Left lung (tissue), 10 donors: ENCODE data around the gene TNFAIP8. TPM values are rescaled to one million over a fixed set of nuclear protein-coding genes. Genes with fewer than 3 reads are reported as not detected.

ENCODE experiments used
- ATAC-seq: fragments of 200-7000 bp; cut with Tn5 transposase; one replicate; pipeline ENCODE4 v1.9.1; 2020; ENCODE audit warnings: moderate library complexity
- DNase-seq, 4 donors: peaks; one replicate each; pipeline ENCODE4 v3.0.0-alpha.2; 2013 to 2020
- H3K27ac ChIP-seq, 2 donors: fragments of 200-600 bp; sonication (generic) in 1 of 2; one replicate each; pipeline versions ENCODE4 v1.5.0 to v1.8.0; 2020 to 2021
- H3K27me3 ChIP-seq, 2 donors: fragments of 200-600 bp; sonication (generic) in 1 of 2; one replicate each; pipeline versions ENCODE4 v1.5.0 to v1.8.0; 2020 to 2021
- H3K36me3 ChIP-seq, 2 donors: fragments of 200-600 bp; sonication (generic) in 1 of 2; one replicate each; pipeline versions ENCODE4 v1.5.0 to v1.8.0; 2020 to 2021
- H3K4me1 ChIP-seq, 2 donors: fragments of 200-600 bp; one replicate each; pipeline ENCODE4 v1.8.0; 2021
- H3K4me3 ChIP-seq, 2 donors: fragments of 200-600 bp; sonication (generic) in 1 of 2; one replicate each; pipeline versions ENCODE4 v1.5.0 to v1.8.0; 2020 to 2021; ENCODE audit warnings: mild to moderate bottlenecking in 1 of 2
- H3K9me3 ChIP-seq, 2 donors: fragments of 200-600 bp; sonication (generic) in 1 of 2; one replicate each; pipeline versions ENCODE4 v1.5.0 to v1.8.0; 2020 to 2021
- CTCF ChIP-seq, 2 donors: fragments of 200-600 bp; sonication (generic) in 1 of 2; IDR thresholded peaks; one replicate each; pipeline versions ENCODE4 v1.5.0 to v1.8.0; 2021; ENCODE audit warnings: antibody characterized with exemption in 2 of 2
- intact Hi-C, 2 donors: fragments of 100-400 bp; cut with DNase I; formaldehyde crosslinking; loops; one replicate each; pipeline versions ENCODE4 v1.11.2 to v1.14.2; 2022
- polyA plus RNA-seq, 6 donors: library from polyadenylated mRNA; unstranded; fragments of 120-200 nt; gene quantifications; one replicate each; pipeline ENCODE4 v1.2.1, GENCODE V29; 2013; ENCODE audit not compliant: insufficient read length in 6 of 6
- total RNA-seq, 2 donors: library from RNA; stranded (reverse); fragmentation: NEBNext Ultra II Directional; extraction: Animal tissue kit (Norgen Biotek cat#: 25700); gene quantifications; one replicate each; pipeline ENCODE4 v1.2.1, GENCODE V29; 2021
- donor health status: DM: no; HTN: yes; CAD: no.
- donor health status: DM: no; HTN: no; CAD: no.

Gene TNFAIP8
- total and polyA plus RNA-seq, 8 donors: 15.6 to 31.6 (median 25.6) TPM

GRCh38 chr5:119338326-119338946 lies 17.4 kb upstream of the TNFAIP8 start:
- no peak for DNase-seq
- H3K27ac ChIP-seq: peak overlapping the region in 1 of 2 donors; percentile 1
- no peaks in the 10 kb centered on the region for H3K36me3 ChIP-seq

GRCh38 chr5:119339344-119339743 lies 16.5 kb upstream of the TNFAIP8 start:
- Histone ChIP-seq H3K27ac (peak overlapping the region in 1 of 2 donors; percentile 74), H3K4me3 (no peak overlapping the region), H3K36me3 (no peaks in the 10 kb centered on the region), H3K4me1 (peaks cover 0 to 72% of the 10 kb centered on the region in 2 donors), H3K27me3 (no peaks in the 10 kb centered on the region), H3K9me3 (no peaks in the 10 kb centered on the region)
- ATAC-seq: no peak
- TF ChIP-seq CTCF (IDR thresholded peaks at IDR 0.05): no peak
- intact Hi-C loops: no loop called here
- no peak for DNase-seq

More at GRCh38 chr5:119338326-119338946, 17.4 kb upstream of the TNFAIP8 start:
- no peak for TF ChIP-seq CTCF (IDR thresholded peaks at IDR 0.05)
- Histone ChIP-seq H3K4me1 (peaks cover 0 to 69% of the 10 kb centered on the region in 2 donors), H3K9me3 (no peaks in the 10 kb centered on the region), H3K27me3 (no peaks in the 10 kb centered on the region), H3K4me3 (no peak overlapping the region)
- no peak for ATAC-seq
- intact Hi-C loops: no loop called here

- Histone ChIP-seq H3K4me3 (no peak overlapping the region), H3K9me3 (no peaks in the 10 kb centered on the region), H3K27me3 (no peaks in the 10 kb centered on the region), H3K4me1 (peaks cover 0 to 78% of the 10 kb centered on the region in 2 donors), H3K27ac (peak overlapping the region in 1 of 2 donors; percentile 74), H3K36me3 (no peaks in the 10 kb centered on the region)
- no peak for DNase-seq
- no peak for TF ChIP-seq CTCF (IDR thresholded peaks at IDR 0.05)
- intact Hi-C loops: no loop called here
- ATAC-seq: no peak
Observed at GRCh38 chr5:119339965-119340364, 15.9 kb upstream of the TNFAIP8 start.

- H3K9me3 ChIP-seq: no peaks in the 10 kb centered on the region
- H3K27me3 ChIP-seq: no peaks in the 10 kb centered on the region
- H3K36me3 ChIP-seq: no peaks in the 10 kb centered on the region
- no peak overlapping the region for H3K4me3 ChIP-seq
- TF ChIP-seq CTCF (IDR thresholded peaks at IDR 0.05): no peak
- peaks cover 0 to 86% of the 10 kb centered on the region in 2 donors for H3K4me1 ChIP-seq
- ATAC-seq (no peak), DNase-seq (no peak)
- peak overlapping the region in 1 of 2 donors; percentile 74 for H3K27ac ChIP-seq
- intact Hi-C loops: no loop called here
Observed at GRCh38 chr5:119340597-119341218, 15.1 kb upstream of the TNFAIP8 start.

GRCh38 chr5:119341452-119342349 lies 14.1 kb upstream of the TNFAIP8 start:
- intact Hi-C loops: no loop called here
- ATAC-seq: peak; percentile 56
- Histone ChIP-seq H3K9me3 (no peaks in the 10 kb centered on the region), H3K4me3 (no peak overlapping the region), H3K27ac (peak overlapping the region in 1 of 2 donors; percentile 74), H3K4me1 (peaks cover 0 to 89% of the 10 kb centered on the region in 2 donors), H3K27me3 (no peaks in the 10 kb centered on the region), H3K36me3 (no peaks in the 10 kb centered on the region)
- DNase-seq: no peak
- no peak for TF ChIP-seq CTCF (IDR thresholded peaks at IDR 0.05)
